ENCODE data around the gene SESN1.

GRCh38 chr6:109009962-109010704 lies 84.5 kb downstream of the SESN1 start:
- TF ChIP-seq POLR2A (IDR thresholded peaks at IDR 0.05; ENCODE audit: low read depth, low read length) (no peak), TAF1 (IDR thresholded peaks at IDR 0.05; ENCODE audit: borderline replicate concordance, low read depth, low read length) (no peak), POLR2AphosphoS5 (IDR thresholded peaks at IDR 0.05; ENCODE audit: low read depth, low read length) (no peak)

Measured in GM12892 (cell line).